Measurements from ENCODE around the gene SCN3B. TPM values are rescaled to one million over a fixed set of nuclear protein-coding genes. Genes with fewer than 3 reads are reported as not detected.

SCN3B gene
- polyA plus RNA-seq, 1 donor (not counting 4 experiments of a cell fraction or from before 2014, with no cell fraction given), result 0.08 TPM

- no peak for TF ChIP-seq EZH2 (IDR thresholded peaks at IDR 0.05; ENCODE audit: low read length)
- TF ChIP-seq CTCF (optimal IDR thresholded peaks at IDR 0.05 in 1 of 3, IDR thresholded peaks at IDR 0.05 in 1 of 3, conservative IDR thresholded peaks at IDR 0.05 in 1 of 3; ENCODE audit: extremely low read depth in 1 of 3, insufficient read depth in 2 of 3, low read length in 3 of 3), result no peak
- no peak overlapping the region for H3K4me3 ChIP-seq (ENCODE audit: control insufficient read depth in 2 of 3, extremely low read depth in 1 of 3, insufficient read depth in 2 of 3, low read depth in 1 of 3, low read length in 3 of 3)
- H3K9me1 ChIP-seq (ENCODE audit: control insufficient read depth, extremely low read depth, insufficient read depth, low read length), result no peaks in the 10 kb centered on the region
- DNase-seq (ENCODE audit: low read depth, low spot score) (no peak), FAIRE-seq (no peak)
- no peaks in the 10 kb centered on the region for H3K79me2 ChIP-seq (ENCODE audit: control insufficient read depth, insufficient read depth, low read length)
- no peaks in the 10 kb centered on the region for H3K27me3 ChIP-seq (ENCODE audit: control insufficient read depth, extremely low read depth, insufficient read depth, low read length)
- no peak overlapping the region for H2AFZ ChIP-seq (ENCODE audit: control insufficient read depth, low read length)
- H3K4me1 ChIP-seq (ENCODE audit: control insufficient read depth, extremely low read depth, insufficient read depth, low read length), result no peaks in the 10 kb centered on the region
- H3K36me3 ChIP-seq (ENCODE audit: control insufficient read depth in 2 of 2, extremely low read depth in 1 of 2, insufficient read depth in 2 of 2, low read length in 2 of 2), result no peaks in the 10 kb centered on the region
- H3K9ac ChIP-seq (ENCODE audit: control insufficient read depth, extremely low read depth, insufficient read depth, low read length), result no peak overlapping the region
- dilution Hi-C loops (cut with MboI; ENCODE audit: extremely low pct_ligation_motif_present, low sequenced_read_pairs), result no loop called here
- no peaks in the 10 kb centered on the region for H4K20me1 ChIP-seq (ENCODE audit: control insufficient read depth, extremely low read depth, insufficient read depth, low read length)
- H3K9me3 ChIP-seq (ENCODE audit: control insufficient read depth, low read depth, low read length), result no peaks in the 10 kb centered on the region
- no peak overlapping the region for H3K27ac ChIP-seq (ENCODE audit: control insufficient read depth, insufficient read depth, low read length)
- H3K4me2 ChIP-seq (ENCODE audit: control insufficient read depth, extremely low read depth, insufficient read depth, low read depth, low read length), result no peak overlapping the region
Observed at GRCh38 chr11:123603666-123604065, 50.8 kb downstream of the SCN3B start.

- no peaks in the 10 kb centered on the region for H3K36me3 ChIP-seq (ENCODE audit: control insufficient read depth in 2 of 2, extremely low read depth in 1 of 2, insufficient read depth in 2 of 2, low read length in 2 of 2)
- dilution Hi-C loops (cut with MboI; ENCODE audit: extremely low pct_ligation_motif_present, low sequenced_read_pairs), result no loop called here
Observed at GRCh38 chr11:123601743-123602142, 52.7 kb downstream of the SCN3B start.

More at GRCh38 chr11:123601743-123602142, 52.7 kb downstream of the SCN3B start:
- H3K79me2 ChIP-seq (ENCODE audit: control insufficient read depth, insufficient read depth, low read length), result no peaks in the 10 kb centered on the region
- no peaks in the 10 kb centered on the region for H4K20me1 ChIP-seq (ENCODE audit: control insufficient read depth, extremely low read depth, insufficient read depth, low read length)
- TF ChIP-seq EZH2 (IDR thresholded peaks at IDR 0.05; ENCODE audit: low read length), result no peak
- no peak for TF ChIP-seq CTCF (optimal IDR thresholded peaks at IDR 0.05 in 1 of 3, IDR thresholded peaks at IDR 0.05 in 1 of 3, conservative IDR thresholded peaks at IDR 0.05 in 1 of 3; ENCODE audit: extremely low read depth in 1 of 3, insufficient read depth in 2 of 3, low read length in 3 of 3)
- no peaks in the 10 kb centered on the region for H3K9me3 ChIP-seq (ENCODE audit: control insufficient read depth, low read depth, low read length)
- H3K27me3 ChIP-seq (ENCODE audit: control insufficient read depth, extremely low read depth, insufficient read depth, low read length), result no peaks in the 10 kb centered on the region
- H3K9me1 ChIP-seq (ENCODE audit: control insufficient read depth, extremely low read depth, insufficient read depth, low read length), result no peaks in the 10 kb centered on the region
- no peak overlapping the region for H3K27ac ChIP-seq (ENCODE audit: control insufficient read depth, insufficient read depth, low read length)
- no peak for FAIRE-seq
- no peak overlapping the region for H3K9ac ChIP-seq (ENCODE audit: control insufficient read depth, extremely low read depth, insufficient read depth, low read length)
- no peak for DNase-seq (ENCODE audit: low read depth, low spot score)
- no peaks in the 10 kb centered on the region for H3K4me1 ChIP-seq (ENCODE audit: control insufficient read depth, extremely low read depth, insufficient read depth, low read length)
- H3K4me2 ChIP-seq (ENCODE audit: control insufficient read depth, extremely low read depth, insufficient read depth, low read depth, low read length), result no peak overlapping the region
- no peak overlapping the region for H3K4me3 ChIP-seq (ENCODE audit: control insufficient read depth in 2 of 3, extremely low read depth in 1 of 3, insufficient read depth in 2 of 3, low read depth in 1 of 3, low read length in 3 of 3)
- H2AFZ ChIP-seq (ENCODE audit: control insufficient read depth, low read length), result no peak overlapping the region
